HG03025 (cell line): ENCODE data around the gene GLOD5.
"Not testable (repeated sequence)": the region's sequence is repeated elsewhere in the genome, so short reads cannot be mapped to it uniquely, and the experiment has no call there.

Source experiments
- ATAC-seq: cut with Tn5 transposase; IDR thresholded peaks from one replicate; pipeline ENCODE4 v1.9.1; 2021; ENCODE audit warnings: mild to moderate bottlenecking, moderate library complexity; ENCODE audit not compliant: unreplicated experiment, low FRiP score

GLOD5 gene

DNA sequence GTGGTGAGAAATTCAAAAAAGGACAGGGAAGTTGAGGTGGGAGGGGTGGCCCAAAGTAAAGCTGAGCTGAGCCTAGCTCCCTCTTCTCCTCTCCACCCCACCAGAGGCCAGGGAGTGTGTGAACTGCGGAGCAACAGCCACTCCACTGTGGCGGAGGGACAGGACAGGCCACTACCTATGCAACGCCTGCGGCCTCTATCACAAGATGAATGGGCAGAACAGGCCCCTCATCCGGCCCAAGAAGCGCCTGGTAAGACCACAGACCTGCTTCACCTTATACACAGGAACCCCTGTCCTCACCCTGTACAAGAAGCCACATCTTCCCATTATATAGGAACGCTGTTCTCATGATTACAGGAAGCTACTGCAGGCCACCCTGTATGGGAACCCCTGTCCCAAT, 30.7 kb downstream of the GLOD5 start:
- no peak for ATAC-seq

DNA sequence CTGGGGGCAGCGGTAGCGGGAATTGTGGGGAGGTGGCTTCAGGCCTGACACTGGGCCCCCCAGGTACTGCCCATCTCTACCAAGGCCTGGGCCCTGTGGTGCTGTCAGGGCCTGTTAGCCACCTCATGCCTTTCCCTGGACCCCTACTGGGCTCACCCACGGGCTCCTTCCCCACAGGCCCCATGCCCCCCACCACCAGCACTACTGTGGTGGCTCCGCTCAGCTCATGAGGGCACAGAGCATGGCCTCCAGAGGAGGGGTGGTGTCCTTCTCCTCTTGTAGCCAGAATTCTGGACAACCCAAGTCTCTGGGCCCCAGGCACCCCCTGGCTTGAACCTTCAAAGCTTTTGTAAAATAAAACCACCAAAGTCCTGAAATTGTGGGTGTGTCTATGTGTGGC, 32.4 kb downstream of the GLOD5 start:
- ATAC-seq: no peak

DNA sequence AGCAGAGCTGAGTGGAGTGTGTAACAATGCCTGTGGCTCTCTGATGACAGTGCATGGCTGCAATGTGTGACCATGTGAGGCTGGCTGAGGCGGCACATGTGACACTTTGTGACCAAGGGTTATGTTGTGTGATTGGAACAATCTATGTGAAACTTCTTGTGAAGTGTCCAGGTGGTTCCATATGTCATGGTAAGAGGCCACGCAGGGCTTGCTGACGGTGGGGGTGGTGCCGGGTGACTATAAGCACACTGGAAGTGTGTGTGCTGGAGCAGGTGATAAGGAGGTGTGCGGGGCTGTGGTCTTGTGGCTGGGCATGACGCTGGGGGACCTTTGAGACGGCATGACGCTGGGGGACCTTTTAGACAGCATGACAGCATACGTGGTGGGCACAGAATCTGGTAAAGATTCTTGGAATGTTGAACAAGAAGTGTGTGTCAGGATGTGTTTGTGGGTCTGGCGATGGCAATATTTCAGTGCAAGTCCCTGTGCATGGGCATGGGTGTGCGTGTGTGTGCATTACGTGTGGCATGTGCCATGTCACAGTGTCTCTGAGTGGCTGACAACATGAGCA, 32.9 kb downstream of the GLOD5 start:
- ATAC-seq: no peak

DNA sequence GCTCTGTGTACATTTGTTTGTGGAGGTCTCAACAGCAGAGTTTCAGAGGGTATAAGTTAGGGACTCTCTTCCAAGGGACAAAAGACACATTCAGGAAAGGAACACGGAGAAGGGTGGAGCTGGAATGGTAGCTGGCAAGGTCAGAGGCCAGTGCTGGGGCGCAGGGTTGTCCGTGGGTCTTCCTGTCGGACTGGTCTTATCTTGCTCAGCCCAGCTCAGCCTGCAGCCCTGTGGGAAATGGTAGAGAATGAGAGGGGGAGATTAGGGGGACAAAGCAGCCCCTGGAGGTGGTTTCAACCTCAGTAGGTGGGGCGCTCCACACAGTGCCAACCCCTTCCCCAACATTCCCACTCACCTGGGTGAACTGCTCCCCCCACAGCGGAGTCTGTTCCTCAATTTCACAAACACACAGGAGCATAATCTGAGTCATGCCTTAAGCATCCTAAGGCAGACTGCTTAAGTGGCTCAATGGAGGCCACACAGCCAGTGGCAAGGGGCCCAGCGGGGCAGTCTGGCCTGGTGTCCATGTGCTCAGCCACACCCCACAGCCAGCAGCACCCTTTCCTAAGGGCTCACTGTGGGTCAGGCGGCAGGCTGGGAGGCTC, 33.5 kb downstream of the GLOD5 start:
- ATAC-seq: no peak

DNA sequence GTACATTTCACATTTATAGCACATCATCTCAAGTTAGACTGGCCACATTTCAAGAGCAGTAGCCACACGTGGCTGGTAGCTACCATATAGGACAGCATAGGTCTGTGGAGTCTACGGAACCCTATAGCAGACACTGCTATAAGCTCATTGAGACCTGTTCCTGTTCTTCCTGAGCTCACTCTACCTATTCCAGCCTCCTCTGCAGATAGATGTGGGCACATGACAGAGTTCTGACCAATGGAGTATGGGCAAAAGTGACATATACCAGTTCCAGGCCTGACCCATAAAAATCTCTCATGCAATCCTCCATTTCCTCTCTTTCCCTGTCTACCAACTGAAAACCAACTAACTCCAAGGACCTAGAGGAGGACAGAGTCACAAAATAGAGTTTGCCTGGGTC, 36.8 kb downstream of the GLOD5 start:
- no peak for ATAC-seq

DNA sequence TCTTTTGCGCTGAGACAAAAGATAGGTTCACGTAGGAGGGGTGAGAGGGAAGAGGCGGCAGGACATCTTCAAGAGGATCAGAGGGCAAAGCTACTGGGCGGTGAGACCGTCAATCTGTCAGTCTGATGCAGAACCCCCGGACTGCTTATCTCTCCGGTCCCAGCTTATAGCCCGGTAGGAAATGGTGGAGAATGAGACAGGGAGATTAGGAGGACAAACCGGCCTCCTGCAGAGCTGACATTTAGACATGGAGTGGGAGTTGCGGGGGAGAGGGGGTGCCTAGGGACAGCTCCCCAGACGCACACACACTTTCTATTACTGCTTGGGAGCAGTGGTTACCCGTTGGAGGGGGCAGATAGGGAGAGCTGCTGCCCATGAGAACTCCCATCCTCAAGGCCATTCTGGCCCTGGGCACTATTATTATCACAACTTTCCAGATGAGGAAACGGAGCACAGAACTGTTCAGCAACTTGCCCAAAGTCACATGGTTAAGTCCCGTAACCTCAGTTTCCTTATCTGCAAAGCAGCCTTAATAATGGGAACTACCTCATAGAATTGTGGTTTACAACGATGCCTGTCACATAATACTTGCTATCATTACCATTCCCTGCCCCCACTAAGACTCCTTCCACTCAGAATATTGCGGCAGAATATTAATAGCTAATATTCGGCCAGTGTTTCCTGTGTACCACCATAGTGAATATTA, 39.2 kb downstream of the GLOD5 start:
- no peak for ATAC-seq

DNA sequence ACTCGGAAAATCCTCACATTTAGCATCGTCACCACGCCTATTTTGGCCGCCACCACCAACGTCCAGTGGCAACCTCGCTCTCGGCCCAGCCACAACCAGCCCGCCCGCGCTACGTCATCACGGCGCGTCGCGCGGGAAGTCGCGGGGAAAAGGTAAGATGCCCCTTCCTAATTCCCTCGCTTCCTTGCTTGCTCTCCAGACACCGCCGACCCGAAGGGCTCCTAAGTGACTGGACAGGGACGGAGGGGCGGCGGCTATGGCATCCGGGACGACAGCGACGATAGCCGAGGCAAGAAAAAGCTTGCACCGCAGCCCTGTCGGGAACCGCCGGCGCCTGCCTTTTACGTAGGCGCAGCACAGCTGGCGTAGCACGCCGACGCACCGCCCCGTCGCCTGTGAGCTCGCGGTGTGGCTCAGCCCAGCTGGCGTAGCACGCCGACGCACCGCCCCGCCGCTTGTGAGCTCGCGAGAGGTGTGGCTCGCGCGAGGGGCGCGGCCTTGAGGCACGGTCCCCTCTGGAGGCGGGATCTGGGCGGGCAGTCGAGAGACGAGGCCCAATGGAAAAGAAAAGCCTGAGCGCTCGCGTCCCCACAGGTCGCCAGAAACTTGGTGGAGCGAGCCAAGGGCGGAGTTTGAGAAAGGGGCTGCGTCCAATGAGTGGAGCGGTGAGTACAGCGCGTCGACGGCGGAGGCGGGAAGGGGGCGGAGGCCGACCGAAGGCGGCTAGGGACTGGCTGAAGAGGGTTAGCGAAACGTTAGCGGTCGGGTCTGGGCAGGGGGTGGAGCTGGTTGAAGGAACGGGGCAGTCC, 39.9 kb downstream of the GLOD5 start, which contains the start of gene HDAC6:
HDAC6 (plus strand) TSS at position 788 of the 809 bp plus-strand sequence. CDS start 626 bp downstream, outside the sequence.
- ATAC-seq: peak; percentile 82

DNA sequence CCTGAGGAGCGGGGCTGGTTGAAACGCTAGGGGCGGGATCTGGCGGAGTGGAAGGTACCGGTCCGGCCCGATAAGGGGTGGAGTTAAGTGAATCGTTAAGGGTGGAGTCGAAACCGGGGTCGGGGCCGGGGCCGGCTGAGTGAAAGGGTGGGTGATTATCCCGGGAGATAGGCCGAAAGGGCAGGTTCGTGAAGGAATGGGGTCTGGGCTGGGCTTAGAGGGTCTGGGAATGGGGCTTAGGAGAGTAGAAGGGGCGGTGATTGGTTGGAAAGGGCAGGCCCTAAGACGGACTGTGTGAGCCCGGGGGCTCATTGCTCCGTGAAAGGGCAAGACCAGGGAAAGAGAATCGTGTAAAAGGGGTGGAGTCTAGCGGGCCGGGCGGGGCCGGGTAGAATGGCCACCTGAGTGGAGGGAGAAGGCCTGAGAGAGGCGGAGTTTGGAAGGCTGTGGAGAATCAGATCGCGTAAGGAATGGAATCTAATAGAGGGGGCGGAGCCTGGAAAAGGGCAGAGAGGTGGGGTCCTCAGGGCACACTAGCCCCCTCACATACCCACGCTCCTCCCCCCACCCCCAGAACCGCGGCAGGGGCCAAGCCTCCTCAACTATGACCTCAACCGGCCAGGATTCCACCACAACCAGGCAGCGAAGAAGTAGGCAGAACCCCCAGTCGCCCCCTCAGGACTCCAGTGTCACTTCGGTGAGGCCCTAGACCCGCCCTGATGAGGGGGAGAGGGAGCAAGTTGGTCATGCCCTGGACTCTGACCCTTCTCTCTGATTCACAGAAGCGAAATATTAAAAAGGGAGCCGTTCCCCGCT, 40.8 kb downstream of the GLOD5 start:
- ATAC-seq: peak; percentile 30

DNA sequence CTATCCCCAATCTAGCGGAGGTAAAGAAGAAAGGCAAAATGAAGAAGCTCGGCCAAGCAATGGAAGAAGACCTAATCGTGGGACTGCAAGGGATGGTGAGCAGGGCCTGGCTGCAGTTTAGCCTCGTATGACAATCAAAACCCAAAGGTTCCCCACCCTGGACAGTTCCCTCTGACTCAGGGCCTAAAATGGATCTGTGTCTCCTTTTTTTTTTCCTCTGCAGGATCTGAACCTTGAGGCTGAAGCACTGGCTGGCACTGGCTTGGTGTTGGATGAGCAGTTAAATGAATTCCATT, 41.3 kb downstream of the GLOD5 start:
- ATAC-seq: no peak

DNA sequence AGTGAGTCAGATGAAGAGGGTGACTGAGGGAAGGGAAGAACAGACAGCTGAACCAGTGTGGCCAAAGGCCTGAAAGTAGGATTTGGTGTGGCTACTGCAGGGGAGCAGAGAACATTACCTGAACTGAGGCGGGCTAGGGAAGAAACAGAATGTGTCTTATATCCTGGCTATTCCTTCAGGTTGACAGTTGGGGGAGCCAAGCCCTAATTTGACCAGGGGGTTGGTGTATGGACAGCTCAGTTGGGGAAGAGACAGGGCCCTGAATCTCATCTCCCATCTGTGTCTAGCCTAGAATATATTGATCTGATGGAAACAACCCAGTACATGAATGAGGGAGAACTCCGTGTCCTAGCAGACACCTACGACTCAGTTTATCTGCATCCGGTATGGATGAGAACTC, 44.5 kb downstream of the GLOD5 start:
- ATAC-seq: no peak

DNA sequence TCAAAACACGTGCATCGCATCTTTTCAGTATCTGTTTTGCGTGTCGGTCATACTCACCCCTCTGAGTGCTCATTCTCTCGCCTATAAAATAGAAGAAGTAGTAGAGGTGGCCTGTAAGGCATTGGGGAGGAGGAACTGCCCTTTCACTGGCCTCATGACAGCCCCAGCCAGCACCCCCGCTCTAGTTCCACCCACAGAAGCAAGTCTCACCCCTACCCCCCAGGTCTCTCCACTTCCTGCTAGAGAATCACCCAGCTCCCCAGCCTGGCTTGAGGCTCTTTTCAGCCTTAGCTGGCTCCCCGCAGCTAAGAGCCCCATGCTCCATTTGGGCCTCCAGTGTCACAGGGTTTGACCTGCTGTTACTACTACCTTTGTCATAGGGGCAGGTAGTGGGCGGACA, 52.1 kb downstream of the GLOD5 start:
- no peak for ATAC-seq

DNA sequence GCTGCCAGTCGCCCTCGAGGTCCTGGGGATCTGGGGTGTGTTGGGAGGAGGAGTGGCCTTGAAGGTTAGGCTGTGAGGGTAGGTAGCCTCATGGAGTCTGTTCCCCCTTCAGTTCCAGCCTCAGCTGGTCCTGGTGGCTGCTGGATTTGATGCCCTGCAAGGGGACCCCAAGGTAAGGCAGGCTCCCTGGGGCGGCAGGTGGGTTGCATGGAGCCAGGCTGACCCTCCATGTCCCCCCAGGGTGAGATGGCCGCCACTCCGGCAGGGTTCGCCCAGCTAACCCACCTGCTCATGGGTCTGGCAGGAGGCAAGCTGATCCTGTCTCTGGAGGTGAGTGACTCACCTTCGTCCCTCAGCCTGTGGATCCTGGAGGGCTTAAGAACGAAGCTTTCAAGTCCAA, 53.2 kb downstream of the GLOD5 start:
- ATAC-seq: no peak

DNA sequence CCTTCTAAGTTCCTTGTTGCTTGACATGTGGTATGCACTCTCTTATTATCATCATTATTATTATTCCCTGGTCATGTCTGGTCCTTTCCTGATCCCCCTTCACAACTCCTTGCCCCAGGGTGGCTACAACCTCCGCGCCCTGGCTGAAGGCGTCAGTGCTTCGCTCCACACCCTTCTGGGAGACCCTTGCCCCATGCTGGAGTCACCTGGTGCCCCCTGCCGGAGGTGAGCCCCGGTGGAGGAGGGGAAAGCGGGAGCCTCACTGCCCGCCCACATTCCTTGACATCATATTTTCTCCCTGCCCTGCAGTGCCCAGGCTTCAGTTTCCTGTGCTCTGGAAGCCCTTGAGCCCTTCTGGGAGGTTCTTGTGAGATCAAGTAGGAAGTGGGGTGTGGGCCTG, 53.7 kb downstream of the GLOD5 start:
- no peak for ATAC-seq

DNA sequence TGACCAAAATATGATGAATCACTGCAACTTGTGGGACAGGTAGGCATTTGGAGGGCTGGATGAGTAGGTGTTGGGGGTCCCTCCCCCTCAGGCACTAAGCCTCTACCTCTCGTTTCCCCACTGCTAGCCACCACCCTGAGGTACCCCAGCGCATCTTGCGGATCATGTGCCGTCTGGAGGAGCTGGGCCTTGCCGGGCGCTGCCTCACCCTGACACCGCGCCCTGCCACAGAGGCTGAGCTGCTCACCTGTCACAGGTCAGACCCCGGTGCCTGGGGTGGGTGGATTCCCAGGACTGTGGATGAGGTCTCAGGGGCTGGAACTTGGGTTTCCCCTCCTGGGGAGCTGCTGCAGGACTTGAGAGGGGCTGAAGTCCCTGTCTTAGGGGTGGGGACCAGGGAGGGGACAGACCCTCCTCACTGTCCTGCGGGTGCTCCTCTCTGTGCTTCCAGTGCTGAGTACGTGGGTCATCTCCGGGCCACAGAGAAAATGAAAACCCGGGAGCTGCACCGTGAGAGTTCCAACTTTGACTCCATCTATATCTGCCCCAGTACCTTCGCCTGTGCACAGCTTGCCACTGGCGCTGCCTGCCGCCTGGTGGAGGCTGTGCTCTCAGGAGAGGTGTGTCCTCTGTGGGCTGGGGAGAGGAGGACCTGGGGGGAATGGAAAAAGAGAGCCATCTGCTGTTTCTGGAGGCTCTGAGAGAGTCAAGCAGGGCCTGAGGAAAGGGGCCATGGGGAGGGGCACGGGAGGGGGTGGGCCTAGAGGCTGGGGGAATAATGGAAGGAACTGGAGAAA, 54.7 kb downstream of the GLOD5 start:
- ATAC-seq: no peak

DNA sequence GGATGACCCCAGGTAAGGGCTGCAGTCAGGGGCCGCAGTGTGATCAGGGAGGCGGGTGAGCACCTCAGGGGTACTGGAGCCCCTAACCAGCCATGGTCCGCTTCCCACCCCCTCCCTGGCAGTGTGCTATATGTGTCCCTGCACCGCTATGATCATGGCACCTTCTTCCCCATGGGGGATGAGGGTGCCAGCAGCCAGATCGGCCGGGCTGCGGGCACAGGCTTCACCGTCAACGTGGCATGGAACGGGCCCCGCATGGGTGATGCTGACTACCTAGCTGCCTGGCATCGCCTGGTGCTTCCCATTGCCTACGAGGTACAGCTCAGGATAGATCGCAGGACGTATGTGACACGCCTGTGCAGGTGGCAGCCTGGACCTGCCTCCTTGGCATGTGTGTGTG, 56.6 kb downstream of the GLOD5 start:
- no peak for ATAC-seq

DNA sequence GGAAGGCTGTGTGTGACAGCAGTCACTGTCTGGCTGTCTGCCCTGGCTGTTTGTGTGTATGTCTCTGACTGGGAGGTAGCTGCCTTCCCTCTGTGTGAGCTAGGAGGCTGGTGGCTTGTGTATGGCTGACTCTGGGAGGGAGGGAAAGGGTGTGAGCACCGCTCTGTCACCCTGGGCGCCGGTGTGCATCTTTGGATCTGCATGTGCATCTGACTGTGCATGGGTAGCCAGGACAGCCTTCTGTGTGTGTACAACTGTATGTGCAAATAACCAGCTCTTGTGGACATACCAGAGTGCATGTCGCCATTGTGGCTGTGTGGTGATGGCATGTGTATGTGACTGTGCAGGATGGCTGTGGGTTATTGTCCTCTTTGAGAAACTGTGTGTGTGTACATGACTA, 57.3 kb downstream of the GLOD5 start:
- ATAC-seq: no peak

DNA sequence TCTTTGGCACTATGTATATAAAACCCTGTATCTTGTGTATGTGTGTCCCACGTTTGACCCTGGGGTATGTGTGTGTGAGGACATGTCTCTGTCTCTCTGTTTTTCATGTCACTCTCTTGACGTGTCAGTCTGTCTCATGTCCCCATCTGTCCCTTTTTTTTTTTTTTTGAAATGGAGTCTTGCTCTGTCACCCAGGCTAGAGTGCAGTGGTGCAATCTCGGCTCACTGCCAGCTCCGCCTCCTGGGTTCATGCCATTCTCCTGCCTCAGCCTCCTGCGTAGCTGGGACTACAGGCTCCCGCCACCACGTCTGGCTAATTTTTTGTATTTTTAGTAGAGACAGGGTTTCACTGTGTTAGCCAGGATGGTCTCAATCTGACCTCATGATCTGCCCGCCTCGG, 57.8 kb downstream of the GLOD5 start:
- ATAC-seq: not testable (repeated sequence)

DNA sequence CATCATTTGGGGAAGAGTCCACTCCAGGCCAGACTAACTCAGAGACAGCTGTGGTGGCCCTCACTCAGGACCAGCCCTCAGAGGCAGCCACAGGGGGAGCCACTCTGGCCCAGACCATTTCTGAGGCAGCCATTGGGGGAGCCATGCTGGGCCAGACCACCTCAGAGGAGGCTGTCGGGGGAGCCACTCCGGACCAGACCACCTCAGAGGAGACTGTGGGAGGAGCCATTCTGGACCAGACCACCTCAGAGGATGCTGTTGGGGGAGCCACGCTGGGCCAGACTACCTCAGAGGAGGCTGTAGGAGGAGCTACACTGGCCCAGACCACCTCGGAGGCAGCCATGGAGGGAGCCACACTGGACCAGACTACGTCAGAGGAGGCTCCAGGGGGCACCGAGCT, 61.5 kb downstream of the GLOD5 start:
- no peak for ATAC-seq
